H9 (cell line): ENCODE measurements around the gene TMEM266. TPM values are rescaled to one million over a fixed set of nuclear protein-coding genes. Genes with fewer than 3 reads are reported as not detected.

ENCODE experiments used
- DNase-seq: peaks from one replicate; pipeline ENCODE4 v3.0.0-alpha.2; 2017
- H2AFZ ChIP-seq: one replicate; pipeline ENCODE4 v1.6.1; 2013; ENCODE audit warnings: mild to moderate bottlenecking, low read length, control low read depth, moderate library complexity
- H2AK5ac ChIP-seq: 2 replicates; pipeline ENCODE4 v1.6.1; 2013; ENCODE audit warnings: low read length, control low read depth, mixed read lengths; ENCODE audit not compliant: insufficient read length
- H2BK120ac ChIP-seq: one replicate; pipeline ENCODE4 v1.6.1; 2013; ENCODE audit warnings: low read depth, mild to moderate bottlenecking, low read length, control low read depth, inconsistent platforms; ENCODE audit not compliant: poor library complexity, severe bottlenecking
- H2BK12ac ChIP-seq: 2 replicates; pipeline ENCODE4 v1.6.1; 2013; ENCODE audit warnings: low read length, control low read depth, mixed read lengths, low read depth; ENCODE audit not compliant: insufficient read length
- H2BK15ac ChIP-seq: 2 replicates; pipeline ENCODE4 v1.6.1; 2013; ENCODE audit warnings: low read depth, low read length, control low read depth
- H2BK20ac ChIP-seq: one replicate; pipeline ENCODE4 v1.6.1; 2013; ENCODE audit warnings: low read depth, mild to moderate bottlenecking, low read length, control low read depth, inconsistent platforms; ENCODE audit not compliant: poor library complexity, severe bottlenecking
- H2BK5ac ChIP-seq: 2 replicates; pipeline ENCODE4 v1.6.1; 2013; ENCODE audit warnings: low read length, control low read depth, mixed read lengths; ENCODE audit not compliant: insufficient read length
- H3K14ac ChIP-seq: 2 replicates; pipeline ENCODE4 v1.6.1; 2013; ENCODE audit warnings: low read length, control low read depth; ENCODE audit not compliant: insufficient read depth
- H3K18ac ChIP-seq: 2 replicates; pipeline ENCODE4 v1.6.1; 2013; ENCODE audit warnings: low read depth, mild to moderate bottlenecking, mixed read lengths, low read length, control low read depth; ENCODE audit not compliant: insufficient read length
- H3K23ac ChIP-seq: 2 replicates; pipeline ENCODE4 v1.6.1; 2013; ENCODE audit warnings: low read length, control low read depth, mixed read lengths, low read depth; ENCODE audit not compliant: insufficient read length
- H3K23me2 ChIP-seq: 2 replicates; pipeline ENCODE4 v1.6.1; 2013; ENCODE audit warnings: low read depth, mild to moderate bottlenecking, mixed read lengths, low read length, control low read depth; ENCODE audit not compliant: insufficient read length, poor library complexity, severe bottlenecking
- H3K27ac ChIP-seq: 2 replicates; pipeline ENCODE4 v1.5.1; 2013; ENCODE audit warnings: low read length, control low read depth, mixed read lengths, low read depth; ENCODE audit not compliant: insufficient read length
- H3K27me3 ChIP-seq: 2 replicates; pipeline ENCODE4 v1.6.1; 2013; ENCODE audit warnings: low read length, control low read depth, inconsistent platforms; ENCODE audit not compliant: insufficient read depth
- H3K4ac ChIP-seq: 2 replicates; pipeline ENCODE4 v1.6.1; 2013; ENCODE audit warnings: low read depth, mild to moderate bottlenecking, control low read depth, inconsistent platforms, low read length, moderate library complexity
- H3K4me1 ChIP-seq: 2 replicates; pipeline ENCODE4 v1.6.1; 2013; ENCODE audit warnings: low read length, control low read depth, inconsistent platforms; ENCODE audit not compliant: insufficient read depth
- H3K4me2 ChIP-seq: 2 replicates; pipeline ENCODE4 v1.6.1; 2013; ENCODE audit warnings: low read length, control low read depth, mixed read lengths; ENCODE audit not compliant: insufficient read length, insufficient read depth
- H3K56ac ChIP-seq: 2 replicates; pipeline ENCODE4 v1.6.1; 2013; ENCODE audit warnings: low read depth, mild to moderate bottlenecking, mixed read lengths, low read length, control low read depth; ENCODE audit not compliant: insufficient read length
- H3K79me1 ChIP-seq: 2 replicates; pipeline ENCODE4 v1.6.1; 2013; ENCODE audit warnings: low read depth, mild to moderate bottlenecking, moderate library complexity, low read length, control low read depth, inconsistent platforms; ENCODE audit not compliant: insufficient read depth, poor library complexity, severe bottlenecking
- H3K79me2 ChIP-seq: 2 replicates; pipeline ENCODE4 v1.6.1; 2013; ENCODE audit warnings: low read length, control low read depth, inconsistent platforms; ENCODE audit not compliant: insufficient read depth
- H3K9ac ChIP-seq: 2 replicates; pipeline ENCODE4 v1.6.1; 2013; ENCODE audit warnings: low read length, control low read depth, mixed read lengths; ENCODE audit not compliant: insufficient read length; ENCODE audit errors: extremely low read depth
- H3K9me3 ChIP-seq: one replicate; pipeline ENCODE4 v1.6.1; 2013; ENCODE audit warnings: low read depth, low read length, inconsistent platforms; ENCODE audit not compliant: control insufficient read depth
- H3T11ph ChIP-seq: one replicate; pipeline ENCODE4 v1.6.1; 2013; ENCODE audit warnings: mild to moderate bottlenecking, low read length, control low read depth, inconsistent platforms
- H4K20me1 ChIP-seq: one replicate; pipeline ENCODE4 v1.6.1; 2013; ENCODE audit not compliant: control insufficient read depth, insufficient read length, insufficient read depth
- H4K5ac ChIP-seq: 2 replicates; pipeline ENCODE4 v1.6.1; 2013; ENCODE audit warnings: low read depth, mild to moderate bottlenecking, mixed read lengths, low read length, control low read depth; ENCODE audit not compliant: insufficient read length
- H4K8ac ChIP-seq: replicated peaks from 2 replicates; pipeline ENCODE4 v1.6.1; 2013; ENCODE audit warnings: low read length, control low read depth, mixed read lengths, low read depth; ENCODE audit not compliant: insufficient read length
- H4K91ac ChIP-seq: 2 replicates; pipeline ENCODE4 v1.6.1; 2013; ENCODE audit warnings: low read depth, mild to moderate bottlenecking, moderate library complexity, mixed read lengths, low read length, control low read depth; ENCODE audit not compliant: insufficient read length
- H3K27ac Mint-ChIP-seq, 3 experiments: 2 replicates in 2 of 3; 3 replicates in 1 of 3; pipeline ENCODE4 v1.8.0; 2020 to 2021; ENCODE audit warnings: mixed read lengths in 3 of 3, mild to moderate bottlenecking in 1 of 3, moderate library complexity in 1 of 3
- H3K27me3 Mint-ChIP-seq: 2 replicates; pipeline ENCODE4 v1.8.0; 2021; ENCODE audit warnings: low read depth, mild to moderate bottlenecking, moderate library complexity, mixed read lengths
- H3K36me3 Mint-ChIP-seq, 3 experiments: 2 replicates in 2 of 3; 3 replicates in 1 of 3; pipeline ENCODE4 v1.8.0; 2020 to 2021; ENCODE audit warnings: low read depth in 3 of 3, mixed read lengths in 3 of 3; ENCODE audit not compliant: insufficient read depth in 1 of 3
- H3K4me1 Mint-ChIP-seq, 2 experiments: 2 replicates each; pipeline ENCODE4 v1.8.0; 2020; ENCODE audit warnings: mixed read lengths in 2 of 2
- H3K4me3 Mint-ChIP-seq, 2 experiments: 2 replicates in 1 of 2; 3 replicates in 1 of 2; pipeline ENCODE4 v1.8.0; 2020 to 2021; ENCODE audit warnings: mild to moderate bottlenecking in 2 of 2, mixed read lengths in 2 of 2, moderate library complexity in 1 of 2
- H3K9me3 Mint-ChIP-seq, 2 experiments: 2 replicates in 1 of 2; 3 replicates in 1 of 2; pipeline ENCODE4 v1.8.0; 2020; ENCODE audit warnings: mild to moderate bottlenecking in 2 of 2, mixed read lengths in 2 of 2, moderate library complexity in 1 of 2
- CTCF ChIP-seq: fragments of 200-600 bp; sonication (generic); conservative IDR thresholded peaks from 3 replicates; pipeline ENCODE4 v1.8.0; 2021; ENCODE audit warnings: antibody characterized with exemption, mild to moderate bottlenecking
- WGBS: extraction: QIAGEN DNeasy Blood & Tissue Kit; methylation state at CpG from one replicate; pipeline ENCODE4 v1.1.7; 2013; ENCODE audit warnings: missing lambda C conversion rate, low lambda C conversion rate, mixed read lengths; ENCODE audit not compliant: insufficient read length; ENCODE audit errors: extremely low coverage; 5-methylcytosine and 5-hydroxymethylcytosine counted together
- total RNA-seq: library from RNA; stranded (reverse); gene quantifications from 2 replicates; pipeline ENCODE4 v1.2.1, GENCODE V29; 2021

The TMEM266 gene
- total RNA-seq, 1 experiment from 2014 or later = 0.81 TPM

- no peak overlapping the region for H3K4ac ChIP-seq
- H3K4me1 Mint-ChIP-seq = peaks cover 21 to 31% of the 10 kb centered on the region in 2 experiments
- H3K18ac ChIP-seq = no peak overlapping the region
- H3K4me1 ChIP-seq = peaks cover 4% of the 10 kb centered on the region; the same call in 1 of the 2 replicates
- H4K91ac ChIP-seq = no peak overlapping the region
- H3K9ac ChIP-seq = no peak overlapping the region
- H3K27ac Mint-ChIP-seq = no peak overlapping the region
- H2BK20ac ChIP-seq = no peak overlapping the region
- no peaks in the 10 kb centered on the region for H3K27me3 ChIP-seq
- H3K27me3 Mint-ChIP-seq = peaks cover 3% of the 10 kb centered on the region; the same call in 1 of the 2 replicates
- no peak overlapping the region for H2BK5ac ChIP-seq
- no peak overlapping the region for H3T11ph ChIP-seq
- no peaks in the 10 kb centered on the region for H3K79me2 ChIP-seq
- H2AK5ac ChIP-seq = no peak overlapping the region
- peaks cover 6 to 13% (median 12%) of the 10 kb centered on the region in 3 experiments for H3K36me3 Mint-ChIP-seq
- DNase-seq = no peak
- no peak overlapping the region for H3K23ac ChIP-seq
- TF ChIP-seq CTCF = no peak
- H3K9me3 Mint-ChIP-seq = peaks cover 6 to 10% of the 10 kb centered on the region in 2 experiments; a peak in 4 of 5 replicates
- no peak overlapping the region for H2AFZ ChIP-seq
- H3K23me2 ChIP-seq = no peaks in the 10 kb centered on the region
- H3K4me2 ChIP-seq = no peak overlapping the region
- no peak overlapping the region for H3K4me3 Mint-ChIP-seq
- H2BK15ac ChIP-seq = no peak overlapping the region
- no CpG with 5 or more reads among the region's 6 CpGs for WGBS
- no peak overlapping the region for H3K14ac ChIP-seq
- H3K9me3 ChIP-seq = no peaks in the 10 kb centered on the region
- no peak overlapping the region for H2BK12ac ChIP-seq
- no peak overlapping the region for H3K56ac ChIP-seq
- no peak overlapping the region for H4K5ac ChIP-seq
- H4K20me1 ChIP-seq = no peaks in the 10 kb centered on the region
- H3K79me1 ChIP-seq = no peaks in the 10 kb centered on the region
- no peak overlapping the region for H3K27ac ChIP-seq
- H4K8ac ChIP-seq = no peak overlapping the region
- H2BK120ac ChIP-seq = no peak overlapping the region
Observed at GRCh38 chr15:76107169-76107568, 47.4 kb downstream of the TMEM266 start.
